ENCODE results near the gene SLC25A39. TPM values are rescaled to one million over a fixed set of nuclear protein-coding genes. Genes with fewer than 3 reads are reported as not detected.

Gene SLC25A39
- total RNA-seq, 4 donors from 2014 or later: 136 to 154 (median 141) TPM

DNA sequence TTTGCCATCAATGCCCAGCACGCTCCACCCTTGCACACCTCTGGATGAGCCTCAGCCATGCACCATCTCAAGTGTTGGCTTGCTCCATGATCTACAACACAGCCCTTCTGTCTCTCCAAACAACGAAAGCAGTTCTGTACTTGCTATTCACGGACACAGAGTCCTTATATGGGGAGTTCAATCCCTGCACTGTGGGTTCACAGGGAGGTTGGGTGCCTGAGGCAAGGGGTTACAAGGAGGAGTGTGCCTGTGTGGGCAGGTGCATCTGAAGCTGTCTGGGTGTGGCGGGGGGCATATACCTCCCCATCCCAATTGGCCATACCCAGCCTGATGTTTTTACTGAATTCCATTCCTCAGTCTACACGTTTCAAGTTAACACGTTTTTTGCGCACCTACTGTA lies 10.6 kb downstream of the SLC25A39 start:
- DNase-seq: no peak
- Histone ChIP-seq H3K36me3 (no peaks in the 10 kb centered on the region), H3K27ac (no peak overlapping the region), H3K4me1 (peaks cover 0 to 12% (median 7%) of the 10 kb centered on the region in 4 donors), H3K27me3 (peaks cover 59% of the 10 kb centered on the region), H3K4me3 (no peak overlapping the region), H3K9me3 (no peaks in the 10 kb centered on the region)
- TF ChIP-seq EP300 (IDR thresholded peaks at IDR 0.05; ENCODE audit: low read depth) (no peak), POLR2A (IDR thresholded peaks at IDR 0.05) (no peak), POLR2AphosphoS5 (IDR thresholded peaks at IDR 0.05) (no peak)
- TF ChIP-seq, protein P1, sequence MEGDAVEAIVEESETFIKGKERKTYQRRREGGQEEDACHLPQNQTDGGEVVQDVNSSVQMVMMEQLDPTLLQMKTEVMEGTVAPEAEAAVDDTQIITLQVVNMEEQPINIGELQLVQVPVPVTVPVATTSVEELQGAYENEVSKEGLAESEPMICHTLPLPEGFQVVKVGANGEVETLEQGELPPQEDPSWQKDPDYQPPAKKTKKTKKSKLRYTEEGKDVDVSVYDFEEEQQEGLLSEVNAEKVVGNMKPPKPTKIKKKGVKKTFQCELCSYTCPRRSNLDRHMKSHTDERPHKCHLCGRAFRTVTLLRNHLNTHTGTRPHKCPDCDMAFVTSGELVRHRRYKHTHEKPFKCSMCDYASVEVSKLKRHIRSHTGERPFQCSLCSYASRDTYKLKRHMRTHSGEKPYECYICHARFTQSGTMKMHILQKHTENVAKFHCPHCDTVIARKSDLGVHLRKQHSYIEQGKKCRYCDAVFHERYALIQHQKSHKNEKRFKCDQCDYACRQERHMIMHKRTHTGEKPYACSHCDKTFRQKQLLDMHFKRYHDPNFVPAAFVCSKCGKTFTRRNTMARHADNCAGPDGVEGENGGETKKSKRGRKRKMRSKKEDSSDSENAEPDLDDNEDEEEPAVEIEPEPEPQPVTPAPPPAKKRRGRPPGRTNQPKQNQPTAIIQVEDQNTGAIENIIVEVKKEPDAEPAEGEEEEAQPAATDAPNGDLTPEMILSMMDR (IDR thresholded peaks at IDR 0.05): no peak
- in situ Hi-C loops (cut with MboI; ENCODE audit: low pct_ligation_motif_present in 1 of 4, low pct_unique_long_range_greater_than_20kb in 1 of 4, low sequenced_read_pairs in 3 of 4) (no loop called here), intact Hi-C loops (cut with DNase I; ENCODE audit: low total_unique reads) (no loop called here)
- 70 to 78% methylated on average over 2 to 7 of the region's 7 CpGs for WGBS, 2 donors (ENCODE audit: low coverage in 1 of 2)

DNA sequence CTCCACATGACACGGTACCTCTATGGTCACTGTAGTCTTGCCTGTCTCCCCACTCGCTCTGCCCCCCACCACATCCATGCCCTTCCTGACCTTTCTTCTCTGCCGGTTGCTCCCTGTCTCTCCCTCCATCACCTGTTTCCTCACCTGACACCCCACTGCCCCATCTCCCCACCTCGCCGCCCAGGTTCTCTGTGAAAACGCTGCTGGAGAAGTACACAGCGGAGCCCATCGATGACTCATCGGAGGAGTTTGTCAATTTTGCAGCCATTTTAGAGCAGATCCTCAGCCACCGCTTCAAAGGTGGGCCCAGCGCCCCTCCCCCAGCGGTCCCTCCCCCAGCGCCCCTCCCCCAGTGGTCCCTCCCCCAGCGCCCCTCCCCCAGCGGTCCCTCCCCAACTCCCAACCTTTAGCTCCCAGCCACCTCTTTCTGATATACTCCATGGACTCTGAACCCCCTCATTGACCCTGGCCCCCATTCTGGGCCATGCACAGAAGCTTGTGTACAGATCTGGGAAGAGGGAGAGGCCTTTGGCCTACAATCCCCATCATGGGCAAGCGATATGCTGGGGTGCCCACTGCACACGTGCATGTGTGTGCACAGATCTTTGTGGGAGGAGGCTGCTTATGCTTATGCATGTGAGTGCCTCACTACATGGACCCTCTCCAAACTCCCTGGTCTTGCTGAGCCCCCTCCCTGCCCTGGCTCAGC lies 12.1 kb downstream of the SLC25A39 start:
- TF ChIP-seq EP300 (IDR thresholded peaks at IDR 0.05; ENCODE audit: low read depth): no peak
- TF ChIP-seq POLR2AphosphoS5 (IDR thresholded peaks at IDR 0.05): no peak
- no peak for TF ChIP-seq POLR2A (IDR thresholded peaks at IDR 0.05)
- TF ChIP-seq, protein P1 (IDR thresholded peaks at IDR 0.05): no peak
- DNase-seq: no peak
- no peaks in the 10 kb centered on the region for H3K9me3 ChIP-seq
- no peaks in the 10 kb centered on the region for H3K36me3 ChIP-seq
- in situ Hi-C loops (cut with MboI; ENCODE audit: low pct_ligation_motif_present in 1 of 4, low pct_unique_long_range_greater_than_20kb in 1 of 4, low sequenced_read_pairs in 3 of 4) (no loop called here), intact Hi-C loops (cut with DNase I; ENCODE audit: low total_unique reads) (no loop called here)
- H3K27me3 ChIP-seq: peaks cover 67% of the 10 kb centered on the region
- no peak overlapping the region for H3K4me3 ChIP-seq
- 50 to 64% methylated on average over 5 to 17 of the region's 17 CpGs for WGBS, 2 donors (ENCODE audit: low coverage in 1 of 2)
- peaks cover 5 to 27% (median 19%) of the 10 kb centered on the region in 4 donors for H3K4me1 ChIP-seq
- no peak overlapping the region for H3K27ac ChIP-seq

DNA sequence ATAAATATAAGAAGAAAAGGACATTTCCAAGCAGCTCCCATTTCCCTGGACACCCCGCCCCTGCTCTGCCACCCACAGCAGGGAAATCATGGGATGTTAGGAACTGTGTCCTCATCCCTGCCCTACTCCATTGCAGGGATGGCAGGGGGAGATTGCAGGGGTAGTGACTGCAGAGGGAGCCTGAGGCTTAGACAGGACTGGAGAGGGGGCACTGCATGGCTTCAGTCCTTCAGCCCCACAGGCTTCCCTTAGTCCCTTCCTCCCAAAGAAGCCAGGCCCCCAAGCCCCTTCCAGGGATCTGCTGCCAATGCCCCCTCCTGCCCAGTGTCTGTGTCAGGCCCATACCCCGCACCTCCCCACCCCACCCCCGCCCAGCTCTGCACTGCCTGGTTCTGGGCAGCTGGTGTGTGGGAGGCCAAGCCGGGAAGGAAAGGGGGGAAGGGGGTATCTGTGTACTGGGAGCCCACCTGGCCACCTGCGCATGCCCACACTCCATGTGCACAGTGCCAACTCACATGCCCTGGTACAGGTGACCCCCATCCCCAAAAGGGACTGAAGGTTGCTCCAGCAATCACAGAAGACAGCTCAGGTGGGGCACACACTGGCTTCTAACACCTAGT lies 13.0 kb downstream of the SLC25A39 start:
- H3K4me1 ChIP-seq: peaks cover 6 to 30% (median 20%) of the 10 kb centered on the region in 4 donors
- no peak for TF ChIP-seq EP300 (IDR thresholded peaks at IDR 0.05; ENCODE audit: low read depth)
- TF ChIP-seq POLR2AphosphoS5 (IDR thresholded peaks at IDR 0.05): no peak
- TF ChIP-seq, protein P1 (IDR thresholded peaks at IDR 0.05): no peak
- no peaks in the 10 kb centered on the region for H3K9me3 ChIP-seq
- WGBS, 2 donors (ENCODE audit: low coverage in 1 of 2): 60 to 66% methylated on average over 1 to 4 of the region's 5 CpGs
- DNase-seq: no peak
- H3K36me3 ChIP-seq: no peaks in the 10 kb centered on the region
- H3K27me3 ChIP-seq: peaks cover 67% of the 10 kb centered on the region
- in situ Hi-C loops (cut with MboI; ENCODE audit: low pct_ligation_motif_present in 1 of 4, low pct_unique_long_range_greater_than_20kb in 1 of 4, low sequenced_read_pairs in 3 of 4): no loop called here
- no peak overlapping the region for H3K27ac ChIP-seq
- no peak overlapping the region for H3K4me3 ChIP-seq
- intact Hi-C loops (cut with DNase I; ENCODE audit: low total_unique reads): no loop called here

DNA sequence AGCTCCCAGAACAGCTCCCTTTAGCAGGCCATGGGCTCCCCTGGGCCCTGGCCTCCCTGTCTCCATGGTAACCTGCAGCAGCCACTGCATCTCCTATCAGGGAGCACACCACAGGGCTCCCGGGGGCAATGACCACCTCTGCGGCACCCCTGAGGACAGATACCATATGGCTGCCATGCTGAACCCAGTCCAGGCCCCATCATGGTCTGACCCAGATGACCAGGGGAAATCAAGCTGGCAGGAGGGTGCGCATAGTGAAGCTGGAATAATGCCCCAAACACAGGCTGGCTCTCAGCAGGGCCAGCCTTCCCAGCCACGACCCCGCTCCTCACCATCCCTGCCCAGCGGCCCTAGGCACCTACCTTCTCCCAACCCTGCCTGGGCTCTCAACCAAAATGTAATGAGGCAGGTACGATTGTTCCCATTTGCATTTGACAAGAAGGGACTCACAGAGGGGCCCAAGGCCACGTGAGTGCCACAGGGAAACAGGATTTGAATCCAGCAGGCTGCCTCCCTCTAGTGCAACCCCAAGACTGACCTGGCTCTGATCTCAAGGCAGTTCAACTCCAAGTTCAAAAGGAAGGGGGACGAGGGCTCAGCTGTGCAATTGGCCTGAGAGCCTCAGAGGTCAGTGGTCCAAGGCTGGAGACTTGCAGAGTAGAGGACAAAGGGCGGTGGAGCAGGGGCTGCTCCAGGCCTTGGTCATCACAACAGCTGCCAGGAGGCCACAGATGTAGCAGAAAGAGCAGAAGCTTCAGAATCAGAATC lies 13.8 kb downstream of the SLC25A39 start:
- TF ChIP-seq POLR2A (IDR thresholded peaks at IDR 0.05) (no peak), EP300 (IDR thresholded peaks at IDR 0.05; ENCODE audit: low read depth) (no peak), POLR2AphosphoS5 (IDR thresholded peaks at IDR 0.05) (no peak)
- TF ChIP-seq, protein P1 (IDR thresholded peaks at IDR 0.05): no peak
- no peak for DNase-seq
- no peak overlapping the region for H3K27ac ChIP-seq
- in situ Hi-C loops (cut with MboI; ENCODE audit: low pct_ligation_motif_present in 1 of 4, low pct_unique_long_range_greater_than_20kb in 1 of 4, low sequenced_read_pairs in 3 of 4) (no loop called here), intact Hi-C loops (cut with DNase I; ENCODE audit: low total_unique reads) (no loop called here)
- WGBS, 2 donors (ENCODE audit: low coverage in 1 of 2): 72% methylated on average over 10 of the region's 10 CpGs; no CpG with 5 or more reads in 1 of the 2 donors
- H3K4me3 ChIP-seq: no peak overlapping the region
- peaks cover 6 to 30% (median 20%) of the 10 kb centered on the region in 4 donors for H3K4me1 ChIP-seq
- H3K27me3 ChIP-seq: peaks cover 67% of the 10 kb centered on the region
- H3K9me3 ChIP-seq: no peaks in the 10 kb centered on the region
- no peaks in the 10 kb centered on the region for H3K36me3 ChIP-seq

Data from transverse colon (tissue), 4 donors.